Panc1 (cell line): ENCODE results near the gene KRTAP5-3.

Experiments used
- POLR2AphosphoS5 ChIP-seq: IDR thresholded peaks from 2 replicates; pipeline ENCODE4 v1.6.1; 2012; ENCODE audit warnings: mild to moderate bottlenecking, low read depth, low read length, moderate library complexity
- TCF7L2 ChIP-seq: IDR thresholded peaks from 2 replicates; pipeline ENCODE4 v1.6.1; 2011; ENCODE audit warnings: mild to moderate bottlenecking, low read depth, low read length, inconsistent platforms
- TF ChIP-seq, protein P1 (sequence below): fragments of 450-650 bp; IDR thresholded peaks from 2 replicates; pipeline ENCODE4 v1.5.1; 2017; ENCODE audit warnings: mild to moderate bottlenecking
- TF ChIP-seq, protein P2 (sequence below), 2 experiments: IDR thresholded peaks; 2 replicates each; pipeline ENCODE4 v1.6.1; 2011 to 2012; ENCODE audit warnings: low read depth in 2 of 2, control low read depth in 1 of 2, low read length in 1 of 2, mild to moderate bottlenecking in 1 of 2, moderate library complexity in 1 of 2; ENCODE audit not compliant: insufficient read depth in 1 of 2

DNA sequence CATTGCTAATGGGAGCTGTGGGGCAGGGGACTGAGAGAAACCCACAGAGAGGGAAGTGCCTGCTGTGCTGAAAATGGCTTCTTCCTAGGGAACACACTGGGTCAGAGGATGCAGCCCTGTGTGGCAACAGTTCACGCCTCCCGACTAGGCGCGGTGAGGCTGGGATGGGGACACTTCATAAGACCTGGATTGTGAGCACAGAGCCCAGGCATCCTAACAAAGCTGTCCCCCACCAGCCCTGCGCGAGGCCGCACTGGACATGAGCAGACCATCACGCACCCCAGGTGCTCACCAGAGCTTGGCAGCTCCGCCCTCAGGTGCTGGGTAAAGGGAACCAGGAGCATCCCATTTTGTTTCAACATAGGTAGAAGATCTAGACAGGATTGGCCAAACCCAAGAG lies 15.5 kb upstream of the KRTAP5-3 start:
- TF ChIP-seq, protein P1, sequence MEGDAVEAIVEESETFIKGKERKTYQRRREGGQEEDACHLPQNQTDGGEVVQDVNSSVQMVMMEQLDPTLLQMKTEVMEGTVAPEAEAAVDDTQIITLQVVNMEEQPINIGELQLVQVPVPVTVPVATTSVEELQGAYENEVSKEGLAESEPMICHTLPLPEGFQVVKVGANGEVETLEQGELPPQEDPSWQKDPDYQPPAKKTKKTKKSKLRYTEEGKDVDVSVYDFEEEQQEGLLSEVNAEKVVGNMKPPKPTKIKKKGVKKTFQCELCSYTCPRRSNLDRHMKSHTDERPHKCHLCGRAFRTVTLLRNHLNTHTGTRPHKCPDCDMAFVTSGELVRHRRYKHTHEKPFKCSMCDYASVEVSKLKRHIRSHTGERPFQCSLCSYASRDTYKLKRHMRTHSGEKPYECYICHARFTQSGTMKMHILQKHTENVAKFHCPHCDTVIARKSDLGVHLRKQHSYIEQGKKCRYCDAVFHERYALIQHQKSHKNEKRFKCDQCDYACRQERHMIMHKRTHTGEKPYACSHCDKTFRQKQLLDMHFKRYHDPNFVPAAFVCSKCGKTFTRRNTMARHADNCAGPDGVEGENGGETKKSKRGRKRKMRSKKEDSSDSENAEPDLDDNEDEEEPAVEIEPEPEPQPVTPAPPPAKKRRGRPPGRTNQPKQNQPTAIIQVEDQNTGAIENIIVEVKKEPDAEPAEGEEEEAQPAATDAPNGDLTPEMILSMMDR, result no peak
- TF ChIP-seq POLR2AphosphoS5 (no peak), TCF7L2 (no peak)
- TF ChIP-seq, protein P2, sequence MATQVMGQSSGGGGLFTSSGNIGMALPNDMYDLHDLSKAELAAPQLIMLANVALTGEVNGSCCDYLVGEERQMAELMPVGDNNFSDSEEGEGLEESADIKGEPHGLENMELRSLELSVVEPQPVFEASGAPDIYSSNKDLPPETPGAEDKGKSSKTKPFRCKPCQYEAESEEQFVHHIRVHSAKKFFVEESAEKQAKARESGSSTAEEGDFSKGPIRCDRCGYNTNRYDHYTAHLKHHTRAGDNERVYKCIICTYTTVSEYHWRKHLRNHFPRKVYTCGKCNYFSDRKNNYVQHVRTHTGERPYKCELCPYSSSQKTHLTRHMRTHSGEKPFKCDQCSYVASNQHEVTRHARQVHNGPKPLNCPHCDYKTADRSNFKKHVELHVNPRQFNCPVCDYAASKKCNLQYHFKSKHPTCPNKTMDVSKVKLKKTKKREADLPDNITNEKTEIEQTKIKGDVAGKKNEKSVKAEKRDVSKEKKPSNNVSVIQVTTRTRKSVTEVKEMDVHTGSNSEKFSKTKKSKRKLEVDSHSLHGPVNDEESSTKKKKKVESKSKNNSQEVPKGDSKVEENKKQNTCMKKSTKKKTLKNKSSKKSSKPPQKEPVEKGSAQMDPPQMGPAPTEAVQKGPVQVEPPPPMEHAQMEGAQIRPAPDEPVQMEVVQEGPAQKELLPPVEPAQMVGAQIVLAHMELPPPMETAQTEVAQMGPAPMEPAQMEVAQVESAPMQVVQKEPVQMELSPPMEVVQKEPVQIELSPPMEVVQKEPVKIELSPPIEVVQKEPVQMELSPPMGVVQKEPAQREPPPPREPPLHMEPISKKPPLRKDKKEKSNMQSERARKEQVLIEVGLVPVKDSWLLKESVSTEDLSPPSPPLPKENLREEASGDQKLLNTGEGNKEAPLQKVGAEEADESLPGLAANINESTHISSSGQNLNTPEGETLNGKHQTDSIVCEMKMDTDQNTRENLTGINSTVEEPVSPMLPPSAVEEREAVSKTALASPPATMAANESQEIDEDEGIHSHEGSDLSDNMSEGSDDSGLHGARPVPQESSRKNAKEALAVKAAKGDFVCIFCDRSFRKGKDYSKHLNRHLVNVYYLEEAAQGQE (IDR thresholded peaks at IDR 0.05; ENCODE audit: insufficient read depth in 1 of 2, low read depth in 2 of 2, low read length in 1 of 2), result no peak
